Breast epithelium (tissue), 4 donors: ENCODE data around the gene ANKRD52. TPM values are rescaled to one million over a fixed set of nuclear protein-coding genes. Genes with fewer than 3 reads are reported as not detected.

ENCODE experiments used
- DNase-seq, 2 donors: peaks; one replicate each; pipeline ENCODE4 v3.0.0-alpha.2; 2019; ENCODE audit warnings: low spot score in 2 of 2
- H3K27ac ChIP-seq, 2 donors: fragments of 200-600 bp; sonication (generic) in 1 of 2; one replicate each; pipeline ENCODE4 v1.5.1; 2016 to 2019; ENCODE audit warnings: mild to moderate bottlenecking in 1 of 2
- H3K27me3 ChIP-seq, 2 donors: fragments of 200-600 bp; sonication (generic) in 1 of 2; one replicate each; pipeline versions ENCODE4 v1.5.1 to v1.6.0; 2017 to 2019; ENCODE audit warnings: control low read depth in 1 of 2, mild to moderate bottlenecking in 1 of 2
- H3K36me3 ChIP-seq: fragments of 200-600 bp; one replicate; pipeline ENCODE4 v1.5.1; 2019
- H3K4me1 ChIP-seq, 2 donors: fragments of 200-600 bp; sonication (generic); one replicate each; pipeline ENCODE4 v1.5.1; 2016 to 2019; ENCODE audit warnings: control low read depth in 1 of 2
- H3K4me3 ChIP-seq, 3 donors: fragments of 200-600 bp; sonication (generic); 1 replicate in 2 of 3; 2 replicates in 1 of 3; pipeline ENCODE4 v1.5.1; 2016 to 2019; ENCODE audit warnings: mild to moderate bottlenecking in 3 of 3, moderate library complexity in 2 of 3
- H3K9me3 ChIP-seq, 2 donors: fragments of 200-600 bp; sonication (generic) in 1 of 2; one replicate each; pipeline ENCODE4 v1.5.1; 2016 to 2019; ENCODE audit warnings: control low read depth in 1 of 2
- CTCF ChIP-seq, 3 donors: fragments of 450-650 bp; IDR thresholded peaks; one replicate each; pipeline ENCODE4 v1.5.1; 2016 to 2017; ENCODE audit warnings: antibody characterized with exemption in 3 of 3, mild to moderate bottlenecking in 3 of 3, moderate library complexity in 3 of 3
- POLR2A ChIP-seq: fragments of 450-650 bp; IDR thresholded peaks from one replicate; pipeline ENCODE4 v1.6.1; 2016; ENCODE audit warnings: antibody characterized with exemption, mild to moderate bottlenecking, moderate library complexity
- POLR2AphosphoS5 ChIP-seq, 3 donors: sonication (generic); formaldehyde crosslinking; IDR thresholded peaks; one replicate each; pipeline ENCODE4 v1.6.1; 2017; ENCODE audit warnings: antibody characterized with exemption in 3 of 3
- intact Hi-C: fragments of 100-400 bp; cut with DNase I; formaldehyde crosslinking; loops from one replicate; pipeline ENCODE4 v1.15.1; 2023; ENCODE audit warnings: low total_unique reads
- total RNA-seq, 3 donors: library from RNA; depleted of rRNA; stranded (reverse); fragments of >200 nt; gene quantifications; one replicate each; pipeline ENCODE4 v1.1.0, GENCODE V29; 2016

The ANKRD52 gene
- total RNA-seq, 3 donors from 2014 or later = 12.8 to 18.4 (median 14.9) TPM

- H3K27ac ChIP-seq = peak overlapping the region in 1 of 2 donors; percentile 83
- no peaks in the 10 kb centered on the region for H3K9me3 ChIP-seq
- intact Hi-C loops = loop anchor here (2.0 kb wide), 1 partner anchor 42 kb away; no protein-coding TSS in a partner anchor
- H3K4me1 ChIP-seq = peaks cover 0 to 12% of the 10 kb centered on the region in 2 donors
- TF ChIP-seq POLR2A (no peak), POLR2AphosphoS5 (IDR thresholded peaks at IDR 0.05) (no peak), CTCF (IDR thresholded peaks at IDR 0.05) (no peak)
- DNase-seq = no peak
- H3K4me3 ChIP-seq = peak overlapping the region; percentile 80 to 96 (median 80)
- H3K36me3 ChIP-seq = peaks cover 15% of the 10 kb centered on the region
- no peaks in the 10 kb centered on the region for H3K27me3 ChIP-seq
Measured at GRCh38 chr12:56257071-56257470, 1.1 kb downstream of the ANKRD52 start.

- peak overlapping the region in 2 of 3 donors; percentile 21 to 96 for H3K4me3 ChIP-seq
- no peaks in the 10 kb centered on the region for H3K27me3 ChIP-seq
- intact Hi-C loops = loop anchor here (2.0 kb wide), 1 partner anchor 42 kb away; no protein-coding TSS in a partner anchor
- peaks cover 0 to 12% of the 10 kb centered on the region in 2 donors for H3K4me1 ChIP-seq
- no peaks in the 10 kb centered on the region for H3K9me3 ChIP-seq
- TF ChIP-seq POLR2A (no peak), CTCF (IDR thresholded peaks at IDR 0.05) (no peak), POLR2AphosphoS5 (IDR thresholded peaks at IDR 0.05) (no peak)
- peaks cover 20% of the 10 kb centered on the region for H3K36me3 ChIP-seq
- DNase-seq = no peak
- peak overlapping the region in 1 of 2 donors; percentile 40 for H3K27ac ChIP-seq
Measured at GRCh38 chr12:56256326-56256960, 1.7 kb downstream of the ANKRD52 start.

- intact Hi-C loops = loop anchor here (2.0 kb wide), 1 partner anchor 43 kb away; no protein-coding TSS in a partner anchor
- Histone ChIP-seq H3K9me3 (no peaks in the 10 kb centered on the region), H3K27me3 (no peaks in the 10 kb centered on the region), H3K27ac (no peak overlapping the region), H3K4me3 (no peak overlapping the region), H3K36me3 (peaks cover 20% of the 10 kb centered on the region), H3K4me1 (peaks cover 0 to 12% of the 10 kb centered on the region in 2 donors)
- TF ChIP-seq POLR2A (no peak), POLR2AphosphoS5 (IDR thresholded peaks at IDR 0.05) (no peak), CTCF (IDR thresholded peaks at IDR 0.05) (no peak)
- DNase-seq = no peak
Measured at GRCh38 chr12:56255671-56256070, 2.5 kb downstream of the ANKRD52 start.

- Histone ChIP-seq H3K4me1 (peaks cover 0 to 12% of the 10 kb centered on the region in 2 donors), H3K27me3 (no peaks in the 10 kb centered on the region), H3K9me3 (no peaks in the 10 kb centered on the region), H3K4me3 (no peak overlapping the region), H3K36me3 (peaks cover 20% of the 10 kb centered on the region), H3K27ac (no peak overlapping the region)
- intact Hi-C loops = no loop called here
- TF ChIP-seq CTCF (IDR thresholded peaks at IDR 0.05) (no peak), POLR2A (no peak), POLR2AphosphoS5 (IDR thresholded peaks at IDR 0.05) (no peak)
- DNase-seq = no peak
Measured at GRCh38 chr12:56253091-56253490, 5.1 kb downstream of the ANKRD52 start.

GRCh38 chr12:56252649-56253048 lies 5.5 kb downstream of the ANKRD52 start:
- no peak for TF ChIP-seq POLR2A
- no peak for TF ChIP-seq POLR2AphosphoS5 (IDR thresholded peaks at IDR 0.05)
- TF ChIP-seq CTCF (IDR thresholded peaks at IDR 0.05) = no peak
- no peak for DNase-seq
- Histone ChIP-seq H3K27me3 (no peaks in the 10 kb centered on the region), H3K4me3 (no peak overlapping the region), H3K27ac (no peak overlapping the region), H3K4me1 (peaks cover 0 to 12% of the 10 kb centered on the region in 2 donors), H3K36me3 (peaks cover 20% of the 10 kb centered on the region), H3K9me3 (no peaks in the 10 kb centered on the region)
- intact Hi-C loops = no loop called here
